ENCODE measurements around the gene LCN15.
"Not testable (repeated sequence)": the region's sequence is repeated elsewhere in the genome, so short reads cannot be mapped to it uniquely, and the experiment has no call there.

The LCN15 gene

GRCh38 chr9:136793086-136793946 is 29.0 kb upstream of the LCN15 start:
- no peak for DNase-seq

DNA sequence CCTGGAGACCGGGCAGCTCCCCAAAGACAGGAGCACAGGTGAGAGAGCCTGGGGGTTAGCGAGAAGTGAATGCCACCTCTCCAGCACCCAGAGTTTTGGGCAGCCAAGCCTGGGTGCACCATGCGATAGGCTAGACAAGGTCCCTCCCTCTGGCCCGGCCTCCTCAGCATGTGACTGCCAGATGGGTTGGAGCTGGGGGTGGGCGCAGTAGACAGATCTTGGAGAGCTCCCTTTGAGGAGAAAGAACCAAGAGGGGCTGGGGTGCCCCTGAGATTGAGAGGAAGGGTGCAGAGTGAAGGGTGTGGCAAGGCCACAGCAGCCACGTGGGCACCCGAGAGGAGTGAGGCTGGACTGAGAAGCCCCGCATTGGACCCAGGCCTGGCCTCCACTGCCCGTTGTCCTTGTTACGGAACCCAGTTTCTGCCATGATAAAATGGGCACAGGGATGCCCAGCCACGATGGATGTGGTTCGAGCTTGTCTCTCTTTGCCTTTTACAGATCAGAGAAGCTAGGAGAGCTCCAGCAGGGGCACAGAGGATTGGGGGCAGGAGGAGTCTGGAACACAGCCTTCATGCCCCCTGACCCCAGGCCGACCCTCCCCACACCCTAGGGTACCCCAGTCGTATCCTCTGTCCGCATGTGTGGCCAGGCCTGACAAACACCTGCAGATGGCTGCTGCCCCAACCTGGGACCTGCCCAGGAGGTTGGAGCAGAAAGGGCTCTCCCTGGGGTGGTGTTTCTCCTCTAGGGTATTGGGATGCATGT is 28.2 kb upstream of the LCN15 start:
- DNase-seq = no peak

DNA sequence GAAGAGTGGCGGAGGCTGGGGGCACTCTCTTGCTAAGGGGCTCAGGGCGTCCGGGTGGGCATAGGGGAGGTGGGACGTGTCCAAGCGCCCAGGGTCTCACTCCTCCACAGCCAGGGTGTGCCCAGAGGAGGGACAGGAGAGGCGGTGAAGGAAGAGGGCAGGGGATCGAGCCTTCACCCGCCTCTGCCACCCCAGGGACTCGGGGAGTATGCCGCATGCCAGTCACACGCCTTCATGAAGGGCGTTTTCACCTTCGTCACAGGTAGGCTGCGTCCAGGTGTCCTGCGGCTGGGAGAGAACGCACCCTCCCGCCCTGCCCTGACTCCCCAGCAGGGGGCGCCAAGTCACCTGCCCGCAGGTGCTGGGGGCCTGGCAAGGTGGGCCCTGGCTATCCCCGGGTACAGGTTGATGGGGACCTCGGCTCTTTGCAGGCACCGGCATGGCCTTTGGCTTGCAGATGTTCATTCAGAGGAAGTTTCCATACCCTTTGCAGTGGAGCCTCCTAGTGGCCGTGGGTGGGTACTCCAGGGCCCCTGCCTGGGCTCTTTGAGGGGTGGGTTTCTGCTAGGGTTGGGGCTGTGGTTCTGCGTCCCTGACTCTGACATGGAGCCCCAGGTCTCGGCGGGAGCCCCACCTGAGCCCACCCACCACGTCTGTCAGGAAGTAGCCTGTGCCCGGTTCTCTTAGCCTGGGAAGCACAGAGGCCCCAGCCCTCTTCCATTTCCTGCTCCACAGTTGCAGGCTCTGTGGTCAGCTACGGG is 27.4 kb upstream of the LCN15 start:
- no peak for DNase-seq

GRCh38 chr9:136790640-136791515 is 26.6 kb upstream of the LCN15 start, which contains the start of gene TMEM141:
TSS of gene TMEM141 (plus strand) at chr9:136791344. CDS start at chr9:136791371, 27 bp downstream.
- DNase-seq = peak; percentile 95

GRCh38 chr9:136789523-136789937 is 25.2 kb upstream of the LCN15 start:
- no peak for DNase-seq

GRCh38 chr9:136788644-136789522 is 24.6 kb upstream of the LCN15 start:
- DNase-seq = not testable (repeated sequence)

DNA sequence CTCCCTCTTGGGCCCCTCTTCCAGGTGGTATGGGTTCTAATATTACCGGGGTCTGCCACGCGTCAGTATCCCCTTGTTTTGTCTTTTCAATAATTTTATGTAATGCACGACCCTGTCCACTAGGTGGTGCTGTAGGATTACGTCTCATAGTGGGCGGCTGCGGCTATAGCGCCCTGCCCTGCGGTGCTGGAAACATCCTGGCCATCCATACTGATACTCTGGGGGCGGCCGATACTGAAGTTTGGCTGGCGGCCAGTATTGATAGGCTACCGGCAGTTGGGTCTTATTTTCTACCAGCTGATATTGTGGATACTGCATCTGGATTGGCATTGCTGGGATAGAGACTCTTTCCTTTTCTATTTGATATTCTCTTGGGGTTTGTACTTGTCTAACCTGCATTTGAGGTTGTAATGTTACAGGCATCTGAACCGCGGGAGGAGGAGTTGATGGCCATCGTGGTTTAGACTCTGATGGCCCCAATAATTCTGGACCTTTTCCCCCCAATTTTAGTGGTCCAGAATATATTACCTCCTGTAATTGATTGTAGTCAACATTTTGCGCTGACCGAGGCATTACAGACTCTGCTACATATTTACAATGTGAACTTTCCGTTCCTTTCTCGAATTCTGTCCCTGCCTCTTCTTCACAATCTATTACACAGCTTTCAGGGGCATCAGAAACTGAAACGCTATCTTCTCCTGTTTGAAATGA is 23.5 kb upstream of the LCN15 start:
- DNase-seq = no peak

- not testable (repeated sequence) for DNase-seq
Measured at GRCh38 chr9:136786983-136787382, 22.7 kb upstream of the LCN15 start.

GRCh38 chr9:136786451-136786850 is 22.1 kb upstream of the LCN15 start:
- DNase-seq = no peak

GRCh38 chr9:136785565-136786355 is 21.4 kb upstream of the LCN15 start:
- DNase-seq = not testable (repeated sequence)

DNA sequence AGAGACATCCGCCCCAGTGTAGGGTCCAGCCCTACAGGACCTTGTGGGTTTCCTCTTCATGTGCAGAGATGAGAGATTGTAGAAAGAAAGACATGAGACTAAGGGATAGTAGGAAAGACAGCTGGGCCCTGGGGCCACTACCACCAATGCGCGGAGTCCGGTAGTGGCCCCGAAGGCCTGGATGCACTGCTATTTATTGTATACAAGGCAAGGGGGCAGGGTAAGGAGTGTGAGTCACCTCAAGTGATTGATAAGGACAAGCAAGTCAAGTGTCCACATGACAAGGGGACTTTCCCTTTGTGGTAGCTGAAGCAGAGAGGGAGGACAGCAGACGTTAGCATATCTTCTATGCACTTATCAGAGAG is 20.7 kb upstream of the LCN15 start:
- DNase-seq = no peak

- DNase-seq = no peak
Measured at GRCh38 chr9:136784249-136784996, 20.1 kb upstream of the LCN15 start.

- no peak for DNase-seq
Measured at GRCh38 chr9:136782452-136782851, 18.1 kb upstream of the LCN15 start.

- DNase-seq = no peak
Measured at GRCh38 chr9:136779808-136780207, 15.5 kb upstream of the LCN15 start.

- no peak for DNase-seq
Measured at GRCh38 chr9:136777359-136777758, 13.0 kb upstream of the LCN15 start.

GRCh38 chr9:136776947-136777346 is 12.6 kb upstream of the LCN15 start:
- no peak for DNase-seq

DNA sequence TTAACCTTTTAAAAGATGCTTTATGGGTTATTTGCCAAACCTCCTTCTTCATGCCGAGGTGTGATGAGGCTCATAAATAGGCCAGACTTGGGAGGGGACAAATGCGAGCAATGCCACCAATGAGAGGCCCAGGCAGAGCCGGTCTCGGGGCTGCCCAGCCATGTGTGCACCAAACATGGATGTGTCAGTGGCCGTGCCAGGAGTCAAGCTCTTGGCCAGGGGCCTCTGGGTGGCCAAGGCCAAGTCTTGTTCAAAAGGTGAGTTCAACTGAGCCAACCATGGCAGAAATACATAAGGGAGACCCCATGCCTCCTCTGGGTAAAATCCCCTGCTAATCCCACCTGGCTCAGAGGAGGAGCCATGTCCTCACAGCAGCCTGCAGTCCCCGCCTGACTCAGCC is 10.9 kb upstream of the LCN15 start:
- DNase-seq = no peak

- DNase-seq = no peak
Measured at GRCh38 chr9:136774416-136775045, 10.2 kb upstream of the LCN15 start.
